SJCRH30 (cell line): Measurements from ENCODE around the gene GMCL2. TPM values are rescaled to one million over a fixed set of nuclear protein-coding genes. Genes with fewer than 3 reads are reported as not detected.

Experiments
- DNase-seq, 2 experiments: peaks; one replicate each; pipeline ENCODE4 v3.0.0-alpha.2; 2015 to 2020
- H3K27ac ChIP-seq: fragments of 250-450 bp; sonication (Bioruptor Pico); 2 replicates; pipeline ENCODE4 v1.5.1; 2020; ENCODE audit warnings: mild to moderate bottlenecking, moderate library complexity
- H3K27me3 ChIP-seq: fragments of 250-450 bp; sonication (Bioruptor Pico); 2 replicates; pipeline ENCODE4 v1.5.1; 2020; ENCODE audit warnings: mild to moderate bottlenecking, moderate library complexity
- H3K36me3 ChIP-seq: fragments of 250-450 bp; sonication (Bioruptor Pico); 2 replicates; pipeline ENCODE4 v1.5.1; 2020; ENCODE audit warnings: mild to moderate bottlenecking, moderate library complexity
- H3K4me1 ChIP-seq: fragments of 250-450 bp; sonication (Bioruptor Pico); 2 replicates; pipeline ENCODE4 v1.5.1; 2020; ENCODE audit warnings: mild to moderate bottlenecking, moderate library complexity
- H3K4me3 ChIP-seq: fragments of 250-450 bp; sonication (Bioruptor Pico); 2 replicates; pipeline ENCODE4 v1.5.1; 2020; ENCODE audit warnings: mild to moderate bottlenecking, moderate library complexity
- H3K9me3 ChIP-seq: fragments of 250-450 bp; sonication (Bioruptor Pico); replicated peaks from 2 replicates; pipeline ENCODE4 v1.5.1; 2020; ENCODE audit warnings: mild to moderate bottlenecking, moderate library complexity
- total RNA-seq: library from RNA; depleted of rRNA; stranded (reverse); fragments of >200 nt; shearing (Covaris generic); gene quantifications from 2 replicates; pipeline ENCODE4 v1.2.3, GENCODE V29; 2014

GMCL2 gene
- total RNA-seq, 1 experiment from 2014 or later = not detected

DNA sequence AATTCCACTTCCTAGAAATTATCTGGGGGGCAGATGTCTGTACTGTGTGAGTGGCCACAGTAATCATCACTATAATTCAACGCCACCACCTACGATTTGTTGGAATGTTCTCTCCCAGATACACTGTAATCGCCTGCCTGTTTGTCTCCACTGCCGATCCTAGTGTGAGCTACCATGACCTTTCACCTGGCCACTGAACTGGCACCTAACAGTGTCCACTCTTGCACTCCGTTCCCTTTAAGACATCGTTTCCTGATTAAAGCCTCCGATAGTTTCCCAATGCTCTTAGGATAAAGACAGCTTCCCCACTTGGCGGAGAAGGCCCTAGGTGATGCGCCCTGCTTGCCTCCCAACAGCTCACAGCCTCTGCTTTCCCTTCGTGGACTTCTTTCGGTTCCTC, 41.4 kb upstream of the GMCL2 start:
- no peak for DNase-seq
- Histone ChIP-seq H3K27ac (no peak overlapping the region), H3K27me3 (no peaks in the 10 kb centered on the region), H3K4me3 (no peak overlapping the region), H3K9me3 (no peaks in the 10 kb centered on the region), H3K36me3 (peaks cover 40% of the 10 kb centered on the region), H3K4me1 (peaks cover 5% of the 10 kb centered on the region; the same call in 1 of the 2 replicates)

DNA sequence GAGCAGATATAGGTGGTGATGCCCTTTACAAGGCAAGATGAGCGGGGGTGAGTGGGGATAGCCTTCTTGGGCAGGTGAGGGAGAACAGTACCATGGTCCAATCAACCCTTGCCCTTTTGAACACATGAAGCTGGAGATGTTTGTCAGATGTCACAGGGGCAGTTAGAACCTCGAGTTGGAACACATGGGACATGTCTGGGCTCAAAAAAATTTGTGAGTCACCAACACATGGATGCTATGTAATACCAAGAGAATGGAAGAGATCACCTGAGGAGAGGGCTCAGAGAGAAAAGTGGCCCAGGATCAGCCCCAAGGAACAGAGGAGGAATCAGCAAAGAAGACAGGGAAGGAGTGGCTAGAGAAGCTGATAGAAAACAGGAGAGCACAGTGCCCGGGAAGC, 40.8 kb upstream of the GMCL2 start:
- Histone ChIP-seq H3K4me1 (peaks cover under 1% of the 10 kb centered on the region; the same call in 1 of the 2 replicates), H3K27ac (no peak overlapping the region), H3K36me3 (peaks cover 40% of the 10 kb centered on the region), H3K27me3 (no peaks in the 10 kb centered on the region), H3K9me3 (no peaks in the 10 kb centered on the region), H3K4me3 (no peak overlapping the region)
- DNase-seq = no peak

DNA sequence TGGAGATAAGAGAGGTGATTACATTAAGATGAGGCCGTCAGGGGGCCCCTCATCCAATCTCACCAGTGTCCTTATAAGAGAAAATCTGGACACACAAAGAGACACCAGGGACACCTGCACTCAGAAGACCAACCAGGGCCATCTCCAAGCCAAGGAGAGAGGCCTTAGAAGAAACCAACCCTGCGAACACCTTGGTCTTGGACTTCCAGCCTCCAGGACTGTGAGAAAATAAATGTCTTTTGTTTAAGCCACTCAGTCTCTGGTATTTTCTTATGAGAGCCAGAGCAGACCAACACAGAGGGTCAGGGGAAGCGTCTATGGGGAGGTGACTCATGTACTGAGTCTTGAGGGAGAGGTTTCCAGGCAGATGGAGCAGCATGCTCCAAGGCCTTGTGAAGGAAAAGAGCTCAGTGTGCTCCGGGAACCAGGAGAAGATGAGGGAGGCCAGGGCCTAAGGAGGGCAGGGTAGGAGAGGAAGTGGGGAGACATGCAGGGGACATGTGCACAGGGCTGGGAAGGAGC, 40.0 kb upstream of the GMCL2 start:
- H3K27ac ChIP-seq = no peak overlapping the region
- H3K9me3 ChIP-seq = no peaks in the 10 kb centered on the region
- H3K27me3 ChIP-seq = no peaks in the 10 kb centered on the region
- DNase-seq = no peak
- no peaks in the 10 kb centered on the region for H3K4me1 ChIP-seq
- no peak overlapping the region for H3K4me3 ChIP-seq
- peaks cover 40% of the 10 kb centered on the region for H3K36me3 ChIP-seq

- DNase-seq = no peak
- Histone ChIP-seq H3K9me3 (no peaks in the 10 kb centered on the region), H3K36me3 (peaks cover 33% of the 10 kb centered on the region), H3K27ac (no peak overlapping the region), H3K27me3 (no peaks in the 10 kb centered on the region), H3K4me1 (no peaks in the 10 kb centered on the region), H3K4me3 (no peak overlapping the region)
Observed at GRCh38 chr5:178225174-178225573, 38.0 kb upstream of the GMCL2 start.

GRCh38 chr5:178224403-178224802, 37.2 kb upstream of the GMCL2 start:
- Histone ChIP-seq H3K9me3 (no peaks in the 10 kb centered on the region), H3K27ac (no peak overlapping the region), H3K4me1 (no peaks in the 10 kb centered on the region), H3K36me3 (peaks cover 28% of the 10 kb centered on the region), H3K4me3 (no peak overlapping the region), H3K27me3 (no peaks in the 10 kb centered on the region)
- DNase-seq = no peak

DNA sequence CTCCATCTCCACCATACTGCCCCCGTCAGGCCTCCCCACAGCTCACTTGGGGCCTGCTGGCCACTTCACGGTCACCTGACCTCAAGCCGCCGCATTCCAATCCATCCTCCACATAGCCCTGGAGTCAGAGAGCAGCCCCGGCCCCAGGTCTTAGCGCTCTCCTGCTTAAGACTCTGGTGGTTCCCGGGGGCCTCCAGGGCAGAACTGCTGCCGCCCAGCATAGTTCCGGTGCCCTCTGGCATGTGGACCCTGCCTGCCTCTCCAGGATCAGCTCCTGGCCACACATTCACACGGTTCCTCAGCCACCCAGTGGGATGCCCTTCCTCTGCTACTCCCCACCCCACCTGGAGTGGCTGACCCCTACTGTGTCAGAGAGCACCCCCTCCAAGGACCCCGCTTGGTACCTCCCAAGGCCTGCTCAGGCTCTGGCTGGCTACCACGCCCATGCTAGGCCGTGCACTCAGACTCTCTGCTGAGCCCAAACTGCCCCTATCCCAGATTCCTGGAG, 36.7 kb upstream of the GMCL2 start:
- H3K27me3 ChIP-seq = no peaks in the 10 kb centered on the region
- DNase-seq = no peak
- no peaks in the 10 kb centered on the region for H3K9me3 ChIP-seq
- no peak overlapping the region for H3K27ac ChIP-seq
- no peaks in the 10 kb centered on the region for H3K4me1 ChIP-seq
- H3K36me3 ChIP-seq = peaks cover 24% of the 10 kb centered on the region
- H3K4me3 ChIP-seq = no peak overlapping the region

DNA sequence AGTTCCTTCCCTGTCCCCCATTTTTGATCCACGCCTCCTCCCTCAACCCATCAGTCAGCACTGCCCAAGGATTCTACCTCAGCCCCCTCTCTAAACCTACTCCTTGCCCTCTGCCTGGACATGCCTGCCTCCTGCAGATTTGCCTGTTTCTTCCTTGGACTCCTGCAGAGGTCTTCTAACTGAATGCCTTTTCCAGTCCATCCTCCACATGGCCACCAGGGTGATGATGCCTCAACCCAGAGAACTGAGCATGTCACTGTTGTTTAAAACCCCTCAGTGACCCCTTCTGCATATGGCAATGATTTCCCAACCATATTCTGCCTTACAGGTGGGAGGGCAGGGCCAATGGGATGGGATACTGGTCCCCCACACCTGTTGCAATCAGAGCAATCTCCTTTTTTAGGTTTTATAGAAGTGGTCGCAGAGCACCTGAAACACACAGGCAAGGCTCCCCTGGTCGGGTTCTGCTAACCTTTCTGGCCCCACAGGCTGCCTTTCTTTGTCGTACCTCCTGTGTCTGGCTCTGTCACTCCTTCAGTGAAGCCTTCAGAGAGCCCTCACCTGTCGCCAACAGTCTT, 36.1 kb upstream of the GMCL2 start:
- Histone ChIP-seq H3K4me3 (no peak overlapping the region), H3K4me1 (no peaks in the 10 kb centered on the region), H3K27me3 (no peaks in the 10 kb centered on the region), H3K9me3 (no peaks in the 10 kb centered on the region), H3K27ac (no peak overlapping the region), H3K36me3 (peaks cover 23% of the 10 kb centered on the region)
- DNase-seq = no peak

DNA sequence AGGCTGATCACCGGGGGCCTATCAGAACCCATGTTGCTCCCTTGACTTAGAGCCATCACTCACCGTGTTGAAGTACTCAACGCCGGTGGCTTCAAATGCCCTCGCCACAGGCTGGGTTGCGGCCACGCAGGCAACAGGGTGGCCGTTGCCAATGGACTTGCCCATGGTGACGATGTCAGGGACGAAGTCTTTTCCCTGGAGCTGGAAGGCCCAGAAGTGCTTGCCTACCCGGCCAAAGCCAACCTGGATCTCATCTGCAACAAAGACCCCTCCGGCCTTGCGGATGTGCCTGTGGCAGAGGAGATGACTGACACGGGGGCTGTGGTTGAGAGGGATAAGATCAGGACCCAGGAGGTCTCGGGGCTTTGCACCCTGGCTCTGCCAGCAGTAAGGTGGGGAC, 35.1 kb upstream of the GMCL2 start:
- H3K9me3 ChIP-seq = no peaks in the 10 kb centered on the region
- no peak overlapping the region for H3K27ac ChIP-seq
- H3K4me3 ChIP-seq = no peak overlapping the region
- no peak for DNase-seq
- H3K4me1 ChIP-seq = no peaks in the 10 kb centered on the region
- no peaks in the 10 kb centered on the region for H3K27me3 ChIP-seq
- peaks cover 13% of the 10 kb centered on the region for H3K36me3 ChIP-seq

- no peak for DNase-seq
- no peak overlapping the region for H3K27ac ChIP-seq
Observed at GRCh38 chr5:178221853-178222252, 34.7 kb upstream of the GMCL2 start.

GRCh38 chr5:178221282-178221681, 34.1 kb upstream of the GMCL2 start:
- no peaks in the 10 kb centered on the region for H3K4me1 ChIP-seq
- H3K36me3 ChIP-seq = peaks cover 16% of the 10 kb centered on the region
- no peak for DNase-seq
- H3K27me3 ChIP-seq = no peaks in the 10 kb centered on the region
- H3K9me3 ChIP-seq = no peaks in the 10 kb centered on the region
- no peak overlapping the region for H3K27ac ChIP-seq
- no peak overlapping the region for H3K4me3 ChIP-seq

More at GRCh38 chr5:178221853-178222252, 34.7 kb upstream of the GMCL2 start:
- Histone ChIP-seq H3K27me3 (no peaks in the 10 kb centered on the region), H3K4me1 (no peaks in the 10 kb centered on the region), H3K36me3 (peaks cover 13% of the 10 kb centered on the region), H3K4me3 (no peak overlapping the region), H3K9me3 (no peaks in the 10 kb centered on the region)

DNA sequence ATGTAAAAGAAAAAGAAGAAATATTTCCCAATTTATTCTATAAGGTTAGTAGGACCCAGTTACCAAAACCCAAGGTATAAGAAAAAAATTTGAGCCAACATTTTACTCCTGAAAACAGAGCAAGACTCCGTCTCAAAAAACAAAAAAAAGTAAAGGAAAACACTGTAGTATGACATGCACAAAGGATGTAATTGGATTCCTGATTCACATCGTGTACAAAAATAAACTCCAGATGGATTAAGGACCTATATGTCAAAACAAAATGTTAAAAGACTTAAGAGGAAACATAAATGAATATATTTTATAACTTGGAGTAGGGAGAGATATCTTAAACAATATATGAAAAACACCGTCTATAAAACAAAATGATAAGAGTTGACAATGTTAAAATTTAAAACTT, 31.7 kb upstream of the GMCL2 start:
- H3K27ac ChIP-seq = no peak overlapping the region
- H3K36me3 ChIP-seq = peaks cover 41% of the 10 kb centered on the region
- no peaks in the 10 kb centered on the region for H3K4me1 ChIP-seq
- H3K4me3 ChIP-seq = no peak overlapping the region
- H3K27me3 ChIP-seq = no peaks in the 10 kb centered on the region
- DNase-seq = no peak
- H3K9me3 ChIP-seq = no peaks in the 10 kb centered on the region

DNA sequence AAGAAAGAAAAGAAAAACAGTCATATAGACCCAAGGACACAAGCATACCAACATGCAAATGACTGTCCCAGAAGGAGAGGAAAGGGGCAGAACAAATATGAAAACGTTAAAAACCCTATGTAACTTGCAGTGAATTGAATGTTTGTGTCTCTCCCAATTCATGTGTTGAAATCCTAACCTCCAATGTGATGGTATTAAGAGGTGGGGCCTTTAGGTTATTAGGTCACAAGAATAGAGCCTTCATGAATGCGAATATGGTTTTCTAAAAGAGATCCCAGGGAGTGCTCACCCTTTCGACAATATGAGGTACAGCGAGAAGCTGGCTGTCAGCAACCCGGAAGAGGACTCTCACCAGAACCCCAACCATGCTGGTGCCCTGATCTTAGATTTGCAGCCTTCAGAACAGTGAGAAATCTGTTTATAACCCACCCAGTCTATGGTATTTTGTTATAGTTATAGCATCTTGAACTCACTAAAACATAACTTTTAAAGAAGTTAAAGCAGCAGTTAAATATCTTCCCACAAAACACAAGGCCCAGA, 31.1 kb upstream of the GMCL2 start:
- Histone ChIP-seq H3K27ac (no peak overlapping the region), H3K27me3 (no peaks in the 10 kb centered on the region), H3K9me3 (no peaks in the 10 kb centered on the region), H3K4me1 (no peaks in the 10 kb centered on the region), H3K36me3 (peaks cover 46% of the 10 kb centered on the region), H3K4me3 (no peak overlapping the region)
- DNase-seq = no peak

DNA sequence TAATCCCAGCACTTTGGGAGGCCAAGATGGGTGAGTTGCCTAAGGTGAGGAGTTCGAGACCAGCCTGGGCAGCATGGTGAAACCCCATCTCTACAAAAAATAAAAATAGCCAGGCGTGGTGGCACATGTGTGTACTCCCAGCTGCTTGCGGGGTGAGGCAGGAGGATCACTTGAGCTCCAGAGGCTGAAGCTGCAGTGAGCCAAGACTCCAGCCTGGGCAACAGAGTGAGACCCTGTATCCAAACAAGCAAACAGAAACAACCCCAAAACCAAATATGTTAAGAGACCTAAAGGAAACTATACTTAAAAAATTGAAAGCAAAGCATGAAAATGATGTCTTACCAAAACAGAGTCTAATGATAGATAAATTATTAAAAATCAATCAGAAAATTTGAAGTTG, 29.6 kb upstream of the GMCL2 start:
- H3K36me3 ChIP-seq = peaks cover 61% of the 10 kb centered on the region
- no peak overlapping the region for H3K27ac ChIP-seq
- no peak for DNase-seq
- H3K4me1 ChIP-seq = no peaks in the 10 kb centered on the region
- H3K27me3 ChIP-seq = no peaks in the 10 kb centered on the region
- no peaks in the 10 kb centered on the region for H3K9me3 ChIP-seq
- H3K4me3 ChIP-seq = no peak overlapping the region

GRCh38 chr5:178216088-178216534, 28.9 kb upstream of the GMCL2 start:
- Histone ChIP-seq H3K4me1 (no peaks in the 10 kb centered on the region), H3K27me3 (no peaks in the 10 kb centered on the region), H3K36me3 (peaks cover 68% of the 10 kb centered on the region), H3K27ac (no peak overlapping the region), H3K4me3 (no peak overlapping the region), H3K9me3 (no peaks in the 10 kb centered on the region)
- DNase-seq = no peak

DNA sequence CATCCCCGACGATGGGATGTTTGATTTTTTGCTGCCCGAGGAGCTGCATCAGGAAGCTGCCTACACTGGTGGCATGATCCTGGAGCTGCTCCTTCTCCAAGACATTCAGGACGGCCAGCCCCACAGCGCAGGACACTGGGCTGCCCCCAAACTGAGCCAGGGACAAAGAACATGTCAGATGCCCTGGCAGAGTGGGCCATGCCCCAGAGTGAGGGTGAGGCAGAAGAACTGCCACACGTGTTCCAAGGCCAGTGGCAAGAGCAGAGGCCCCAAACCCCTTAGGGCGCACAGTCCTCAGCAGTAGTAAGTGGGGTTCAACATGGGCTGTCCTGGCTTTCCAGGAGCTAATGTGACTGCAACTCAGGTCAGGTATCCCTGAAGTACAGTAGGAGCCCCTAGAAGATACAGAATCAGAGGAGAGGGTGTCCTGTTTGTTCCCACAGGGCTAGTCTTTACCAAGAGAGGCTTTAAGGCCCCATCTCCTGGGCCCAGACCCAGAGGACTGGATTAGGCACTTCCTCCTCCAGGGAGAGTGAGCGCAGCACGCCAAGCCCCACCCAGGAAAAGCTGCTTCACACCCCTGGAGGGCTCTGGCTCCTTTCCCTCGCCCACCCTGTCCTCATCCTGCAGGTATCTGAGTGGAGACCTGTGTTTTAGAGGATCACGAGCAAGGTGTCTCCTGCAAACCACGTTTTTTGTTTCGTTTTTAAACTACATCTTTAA, 28.3 kb upstream of the GMCL2 start:
- Histone ChIP-seq H3K9me3 (no peaks in the 10 kb centered on the region), H3K36me3 (peaks cover 74% of the 10 kb centered on the region), H3K4me1 (no peaks in the 10 kb centered on the region), H3K27me3 (no peaks in the 10 kb centered on the region), H3K4me3 (no peak overlapping the region), H3K27ac (no peak overlapping the region)
- no peak for DNase-seq
